ENCODE data around the gene FAF1. TPM values are rescaled to one million over a fixed set of nuclear protein-coding genes. Genes with fewer than 3 reads are reported as not detected.

Gene FAF1
- total RNA-seq, 2 donors from 2014 or later = 60.3 to 66.7 TPM

DNA sequence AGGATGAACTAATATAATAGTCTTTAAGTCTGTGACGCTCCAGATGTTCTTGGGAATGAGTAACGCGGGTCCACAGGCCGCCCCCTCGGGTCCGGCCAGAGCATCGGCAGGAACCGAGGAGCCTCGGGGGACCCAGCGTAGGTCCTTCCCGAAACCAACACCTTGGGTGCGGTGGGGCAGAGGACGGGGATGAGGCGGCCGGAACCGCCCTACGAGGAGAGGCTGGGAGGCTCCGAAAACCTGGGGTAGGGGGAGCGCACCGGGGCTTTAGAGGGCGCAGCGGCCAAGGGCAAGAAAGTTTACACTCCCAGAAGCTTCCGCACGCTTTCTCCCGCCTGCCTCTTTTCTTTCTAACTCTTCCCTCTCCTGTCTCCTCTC is 543.9 kb downstream of the FAF1 start:
- H3K27me3 ChIP-seq = peaks cover 68% of the 10 kb centered on the region
- no peak overlapping the region for H3K4me3 ChIP-seq
- H3K9ac ChIP-seq (ENCODE audit: low read depth in 2 of 2, low read length in 2 of 2) = no peak overlapping the region
- H3K27ac ChIP-seq = no peak overlapping the region
- intact Hi-C loops (cut with DNase I) = no loop called here
- no peaks in the 10 kb centered on the region for H3K9me3 ChIP-seq
- H3K36me3 ChIP-seq = no peaks in the 10 kb centered on the region
- TF ChIP-seq, protein P1, sequence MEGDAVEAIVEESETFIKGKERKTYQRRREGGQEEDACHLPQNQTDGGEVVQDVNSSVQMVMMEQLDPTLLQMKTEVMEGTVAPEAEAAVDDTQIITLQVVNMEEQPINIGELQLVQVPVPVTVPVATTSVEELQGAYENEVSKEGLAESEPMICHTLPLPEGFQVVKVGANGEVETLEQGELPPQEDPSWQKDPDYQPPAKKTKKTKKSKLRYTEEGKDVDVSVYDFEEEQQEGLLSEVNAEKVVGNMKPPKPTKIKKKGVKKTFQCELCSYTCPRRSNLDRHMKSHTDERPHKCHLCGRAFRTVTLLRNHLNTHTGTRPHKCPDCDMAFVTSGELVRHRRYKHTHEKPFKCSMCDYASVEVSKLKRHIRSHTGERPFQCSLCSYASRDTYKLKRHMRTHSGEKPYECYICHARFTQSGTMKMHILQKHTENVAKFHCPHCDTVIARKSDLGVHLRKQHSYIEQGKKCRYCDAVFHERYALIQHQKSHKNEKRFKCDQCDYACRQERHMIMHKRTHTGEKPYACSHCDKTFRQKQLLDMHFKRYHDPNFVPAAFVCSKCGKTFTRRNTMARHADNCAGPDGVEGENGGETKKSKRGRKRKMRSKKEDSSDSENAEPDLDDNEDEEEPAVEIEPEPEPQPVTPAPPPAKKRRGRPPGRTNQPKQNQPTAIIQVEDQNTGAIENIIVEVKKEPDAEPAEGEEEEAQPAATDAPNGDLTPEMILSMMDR (IDR thresholded peaks at IDR 0.05) = no peak
- DNase-seq = no peak
- H3K4me1 ChIP-seq = no peaks in the 10 kb centered on the region

DNA sequence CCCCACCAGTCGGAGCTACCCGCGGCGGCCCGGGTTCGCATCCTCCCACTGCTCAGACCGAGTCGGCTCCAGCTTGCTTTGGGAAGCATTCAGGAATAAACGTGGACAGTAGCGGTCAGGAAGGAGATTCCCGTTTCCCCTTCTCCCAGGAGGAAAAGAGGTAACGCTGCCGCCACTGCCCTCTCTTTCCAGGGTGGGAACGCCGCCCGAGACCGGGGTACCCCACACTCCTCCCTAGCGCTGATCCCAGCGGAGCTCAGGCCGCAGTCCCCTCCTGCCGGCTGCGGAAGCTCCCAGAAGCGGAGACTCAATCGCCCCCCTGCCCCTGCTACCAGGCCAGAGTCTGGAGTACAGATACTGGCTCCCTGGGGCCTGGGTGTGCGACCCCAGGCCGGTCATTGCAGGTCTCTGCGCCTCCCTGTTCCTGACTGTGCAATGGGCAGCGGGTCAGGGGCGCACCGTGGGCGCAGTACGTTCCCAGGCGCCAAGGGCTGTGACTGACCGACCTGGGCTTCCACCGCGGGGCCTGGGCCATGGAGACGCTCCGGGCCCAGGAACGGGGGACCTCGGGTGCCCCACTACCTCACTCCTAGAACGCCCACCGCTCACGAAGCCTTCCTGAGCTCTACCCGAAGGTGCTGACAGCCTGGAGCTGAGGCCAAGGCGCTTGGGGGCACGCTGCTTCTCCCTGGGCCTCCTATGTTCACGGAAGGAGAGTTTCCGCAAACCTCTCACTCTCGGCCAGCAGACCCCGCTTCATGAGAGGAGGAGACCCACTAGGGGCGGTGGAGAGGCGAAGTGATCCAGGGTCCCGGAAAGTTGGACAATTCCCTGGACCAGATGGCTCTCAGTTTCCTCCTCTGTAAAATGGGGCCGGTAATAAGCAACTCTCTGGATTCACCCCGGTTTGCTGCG is 544.6 kb downstream of the FAF1 start:
- peaks cover 62% of the 10 kb centered on the region for H3K27me3 ChIP-seq
- DNase-seq = no peak

DNA sequence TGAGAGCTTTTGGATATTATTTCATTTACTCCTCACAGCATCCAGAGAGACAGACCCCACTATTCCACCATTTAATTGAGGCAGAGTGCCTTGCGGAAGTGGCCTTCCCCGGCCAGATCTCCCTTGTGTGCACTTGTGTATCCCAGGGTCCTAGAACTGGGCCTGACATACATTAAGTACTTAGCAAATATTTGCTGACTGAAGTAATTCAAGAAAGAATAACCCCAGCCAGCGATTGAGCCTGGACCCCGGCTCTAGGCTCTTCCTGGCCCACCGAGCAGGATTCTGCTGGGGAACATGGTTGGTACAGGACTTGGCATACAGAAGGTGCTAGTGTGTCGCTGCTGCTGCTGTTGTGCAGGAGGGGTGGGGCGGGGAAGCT is 545.2 kb downstream of the FAF1 start:
- Histone ChIP-seq H3K4me1 (no peaks in the 10 kb centered on the region), H3K27ac (no peak overlapping the region), H3K36me3 (no peaks in the 10 kb centered on the region), H3K9ac (ENCODE audit: low read depth in 2 of 2, low read length in 2 of 2) (no peak overlapping the region), H3K9me3 (no peaks in the 10 kb centered on the region), H3K27me3 (peaks cover 57% of the 10 kb centered on the region), H3K4me3 (no peak overlapping the region)
- TF ChIP-seq, protein P1 (IDR thresholded peaks at IDR 0.05) = no peak
- intact Hi-C loops (cut with DNase I) = no loop called here
- no peak for DNase-seq

More for the DNA sequence above, 544.6 kb downstream of the FAF1 start:
- H3K9ac ChIP-seq (ENCODE audit: low read depth in 2 of 2, low read length in 2 of 2) = no peak overlapping the region
- H3K27ac ChIP-seq = no peak overlapping the region
- H3K4me3 ChIP-seq = no peak overlapping the region
- intact Hi-C loops (cut with DNase I) = no loop called here
- TF ChIP-seq, protein P1 (IDR thresholded peaks at IDR 0.05) = no peak
- no peaks in the 10 kb centered on the region for H3K9me3 ChIP-seq
- no peaks in the 10 kb centered on the region for H3K4me1 ChIP-seq
- H3K36me3 ChIP-seq = no peaks in the 10 kb centered on the region

DNA sequence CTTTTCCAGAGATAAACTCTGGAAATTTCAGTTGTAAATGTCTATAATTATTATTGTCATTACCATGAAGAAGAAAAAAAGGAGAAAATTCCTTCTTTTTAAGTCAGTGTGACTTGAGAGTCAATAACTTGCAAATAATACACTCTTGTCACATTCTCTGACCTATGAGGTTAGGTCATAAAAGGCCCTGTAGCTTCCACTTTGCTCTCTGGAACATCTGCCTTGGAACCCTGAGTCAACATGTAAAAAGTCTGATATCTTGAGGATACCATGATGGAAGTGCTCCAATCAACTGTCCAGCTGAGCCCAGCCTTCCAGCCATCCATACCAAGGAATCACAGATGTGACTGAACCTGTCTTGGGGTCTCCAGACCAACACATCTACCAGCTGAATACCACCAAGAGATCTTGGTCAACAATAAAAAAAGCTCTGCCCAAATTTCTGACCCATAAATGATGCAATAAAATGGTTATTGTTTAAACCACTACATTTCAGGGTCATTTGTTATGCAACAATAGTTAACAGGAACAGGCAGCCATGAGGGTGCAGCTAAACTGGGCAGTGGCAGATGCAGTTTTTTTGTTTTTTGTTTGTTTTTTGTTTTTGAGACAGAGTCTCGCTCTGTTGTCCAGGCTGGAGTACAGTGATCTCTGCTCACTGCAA is 547.1 kb downstream of the FAF1 start:
- TF ChIP-seq, protein P1 (IDR thresholded peaks at IDR 0.05) = no peak
- Histone ChIP-seq H3K27me3 (peaks cover 40% of the 10 kb centered on the region), H3K9ac (ENCODE audit: low read depth in 2 of 2, low read length in 2 of 2) (no peak overlapping the region), H3K4me1 (no peaks in the 10 kb centered on the region), H3K27ac (no peak overlapping the region), H3K36me3 (no peaks in the 10 kb centered on the region), H3K4me3 (no peak overlapping the region), H3K9me3 (no peaks in the 10 kb centered on the region)
- DNase-seq = no peak
- intact Hi-C loops (cut with DNase I) = no loop called here

DNA sequence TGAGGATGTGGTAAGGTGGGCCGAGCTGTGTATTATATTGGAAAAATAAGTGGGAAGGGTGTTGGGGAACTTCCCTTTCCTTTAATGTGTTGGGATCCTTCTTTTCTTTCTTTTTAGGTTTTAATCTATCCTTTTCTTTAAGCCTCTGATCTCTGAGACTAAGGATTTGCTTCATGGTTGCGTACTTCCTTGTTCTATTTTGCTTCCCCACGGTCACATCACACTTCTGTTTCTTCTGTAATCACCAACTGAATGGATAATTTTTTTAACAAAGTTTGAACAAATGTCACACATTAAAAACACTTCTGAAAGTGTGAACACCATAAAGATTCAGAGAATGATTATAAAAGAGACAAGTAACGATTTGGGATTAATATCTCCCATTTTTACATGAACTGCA is 554.3 kb downstream of the FAF1 start:
- Histone ChIP-seq H3K9me3 (no peaks in the 10 kb centered on the region), H3K36me3 (no peaks in the 10 kb centered on the region), H3K27me3 (no peaks in the 10 kb centered on the region), H3K4me1 (no peaks in the 10 kb centered on the region), H3K4me3 (no peak overlapping the region), H3K27ac (no peak overlapping the region), H3K9ac (ENCODE audit: low read depth in 2 of 2, low read length in 2 of 2) (no peak overlapping the region)
- DNase-seq = no peak
- intact Hi-C loops (cut with DNase I) = no loop called here
- TF ChIP-seq, protein P1 (IDR thresholded peaks at IDR 0.05) = no peak
